Pancreas (tissue), 10 donors: ENCODE results near the gene ZNF574. TPM values are rescaled to one million over a fixed set of nuclear protein-coding genes. Genes with fewer than 3 reads are reported as not detected.

ENCODE experiments used
- ATAC-seq, 4 donors: fragments of 200-7000 bp; cut with Tn5 transposase; one replicate each; pipeline versions ENCODE4 v1.8.0 to v1.9.1; 2020; ENCODE audit warnings: mild to moderate bottlenecking in 4 of 4, moderate library complexity in 4 of 4
- DNase-seq, 6 donors: peaks; one replicate each; pipeline ENCODE4 v3.0.0-alpha.2; 2020
- FAIRE-seq: peaks from 2 replicates; lab custom pipeline; 2012; peaks lifted over from hg19 to GRCh38; lab: Jason Lieb, UNC
- H3K27ac ChIP-seq, 4 donors: fragments of 200-600 bp; sonication (generic); 1 replicate in 3 of 4; 2 replicates in 1 of 4; pipeline versions ENCODE4 v1.5.0 to v1.8.0; 2020
- H3K27me3 ChIP-seq, 4 donors: fragments of 200-600 bp; one replicate each; pipeline ENCODE4 v1.8.0; 2021
- H3K36me3 ChIP-seq, 3 donors: fragments of 200-600 bp; sonication (generic) in 1 of 3; one replicate each; pipeline versions ENCODE4 v1.5.0 to v1.8.0; 2020 to 2021
- H3K4me1 ChIP-seq, 3 donors: fragments of 200-600 bp; one replicate each; pipeline ENCODE4 v1.8.0; 2021
- H3K4me3 ChIP-seq, 4 donors: fragments of 200-600 bp; sonication (generic) in 2 of 4; one replicate each; pipeline versions ENCODE4 v1.5.0 to v1.8.0; 2020 to 2021
- H3K9me3 ChIP-seq, 4 donors: fragments of 200-600 bp; one replicate each; pipeline ENCODE4 v1.8.0; 2021
- WGBS, 2 donors: extraction: QIAGEN DNeasy Blood & Tissue Kit; methylation state at CpG; one replicate each; pipeline ENCODE4 v1.1.7; 2013; 5-methylcytosine and 5-hydroxymethylcytosine counted together
- intact Hi-C, 3 donors: fragments of 100-400 bp; cut with DNase I; formaldehyde crosslinking; loops; one replicate each; pipeline versions ENCODE4 v1.11.1 to v1.14.2; 2022
- polyA plus RNA-seq, 2 donors: library from polyadenylated mRNA; stranded (reverse); fragments of 200-250 nt; gene quantifications; one replicate each; pipeline ENCODE4 v1.2.3, GENCODE V29; 2013
- total RNA-seq, 6 donors: library from RNA; stranded (reverse); fragmentation: NEBNext Ultra II Directional in 4 of 6; extraction: Animal tissue kit (Norgen Biotek cat#: 25700) in 4 of 6; gene quantifications; one replicate each; pipeline versions ENCODE4 v1.2.1 to v1.2.4, GENCODE V29; 2021 to 2023
- TF ChIP-seq, protein P1 (sequence below), 4 donors: fragments of 200-600 bp; sonication (generic) in 3 of 4; IDR thresholded peaks; one replicate each; pipeline versions ENCODE4 v1.5.0 to v1.8.0; 2021; ENCODE audit warnings: antibody characterized with exemption in 4 of 4
- donor health status: healthy with polysubstance abuse.
- donor health status: DM: no; HTN: no; CAD: no; lungs with moderate emphysema.
- donor health status: DM: no; HTN: no; CAD: no.
- donor health status: control.
- donor health status: control.
- donor health status: Bipolar disorder and iron deficiency.
- donor health status: DM: yes; HTN: yes; CAD: no.
- donor health status: DM: no; HTN: no; CAD: no.
- donor health status: DM: no; HTN: no; CAD: no.
- donor health status: DM: yes; HTN: yes; CAD: no.

ZNF574 gene
- total and polyA plus RNA-seq, 8 donors, result 3.9 to 8.5 (median 5.8) TPM

DNA sequence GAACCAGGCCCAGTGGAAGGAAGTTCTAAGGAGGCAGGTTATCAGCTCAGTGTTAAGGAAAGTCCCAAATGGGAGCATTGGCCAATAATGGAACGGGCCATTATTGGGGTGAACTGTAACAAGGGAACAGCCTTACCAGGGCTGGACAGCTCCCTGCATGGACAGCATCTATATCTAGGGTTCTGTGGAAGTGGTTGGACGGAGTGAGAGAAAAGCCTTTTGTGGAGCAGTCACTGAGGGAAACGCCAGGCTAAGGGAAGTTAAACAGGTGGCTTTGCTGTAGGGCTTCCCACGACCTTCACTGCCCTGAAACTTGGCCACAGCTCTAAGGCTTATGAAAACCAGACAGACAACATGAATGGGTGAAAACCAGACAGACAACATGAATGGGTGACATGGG is 39.3 kb downstream of the ZNF574 start:
- H3K9me3 ChIP-seq, result no peaks in the 10 kb centered on the region
- H3K36me3 ChIP-seq, result no peaks in the 10 kb centered on the region
- 16 to 18% methylated on average over 4 of the region's 4 CpGs for WGBS, 2 donors
- DNase-seq (peak in 5 of 6 donors; percentile 51 to 83 (median 78)), FAIRE-seq (no peak), ATAC-seq (peak; percentile 84 to 92 (median 86))
- intact Hi-C loops, result no loop called here
- H3K4me1 ChIP-seq, result peaks cover 14 to 28% (median 14%) of the 10 kb centered on the region in 3 donors
- peak overlapping the region; percentile 69 to 90 (median 78) for H3K27ac ChIP-seq
- no peak overlapping the region for H3K4me3 ChIP-seq
- no peaks in the 10 kb centered on the region for H3K27me3 ChIP-seq
- TF ChIP-seq, protein P1, sequence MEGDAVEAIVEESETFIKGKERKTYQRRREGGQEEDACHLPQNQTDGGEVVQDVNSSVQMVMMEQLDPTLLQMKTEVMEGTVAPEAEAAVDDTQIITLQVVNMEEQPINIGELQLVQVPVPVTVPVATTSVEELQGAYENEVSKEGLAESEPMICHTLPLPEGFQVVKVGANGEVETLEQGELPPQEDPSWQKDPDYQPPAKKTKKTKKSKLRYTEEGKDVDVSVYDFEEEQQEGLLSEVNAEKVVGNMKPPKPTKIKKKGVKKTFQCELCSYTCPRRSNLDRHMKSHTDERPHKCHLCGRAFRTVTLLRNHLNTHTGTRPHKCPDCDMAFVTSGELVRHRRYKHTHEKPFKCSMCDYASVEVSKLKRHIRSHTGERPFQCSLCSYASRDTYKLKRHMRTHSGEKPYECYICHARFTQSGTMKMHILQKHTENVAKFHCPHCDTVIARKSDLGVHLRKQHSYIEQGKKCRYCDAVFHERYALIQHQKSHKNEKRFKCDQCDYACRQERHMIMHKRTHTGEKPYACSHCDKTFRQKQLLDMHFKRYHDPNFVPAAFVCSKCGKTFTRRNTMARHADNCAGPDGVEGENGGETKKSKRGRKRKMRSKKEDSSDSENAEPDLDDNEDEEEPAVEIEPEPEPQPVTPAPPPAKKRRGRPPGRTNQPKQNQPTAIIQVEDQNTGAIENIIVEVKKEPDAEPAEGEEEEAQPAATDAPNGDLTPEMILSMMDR (IDR thresholded peaks at IDR 0.05), result no peak

DNA sequence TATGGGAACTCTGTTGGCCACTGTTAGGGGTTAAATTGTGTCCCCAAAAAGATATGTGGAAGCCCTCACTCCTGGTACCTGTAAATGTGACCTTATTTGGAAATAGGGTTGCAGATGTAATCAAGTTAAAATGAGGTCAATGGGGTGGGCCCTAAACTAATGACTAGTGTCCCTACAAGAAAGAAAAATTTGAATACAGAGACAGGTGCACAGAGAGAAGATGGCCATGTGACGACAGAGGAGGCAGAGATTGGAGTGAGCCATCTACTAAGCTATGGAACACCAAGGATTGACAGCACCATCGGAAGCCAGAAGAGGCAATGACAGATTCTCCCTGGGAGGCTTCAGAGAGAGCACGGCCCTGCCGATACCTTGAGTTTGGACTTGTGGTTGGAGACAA is 39.7 kb downstream of the ZNF574 start:
- H3K27me3 ChIP-seq, result no peaks in the 10 kb centered on the region
- peak in 3 of 4 donors; percentile 17 to 37 (median 26) for ATAC-seq
- peaks cover 14 to 28% (median 14%) of the 10 kb centered on the region in 3 donors for H3K4me1 ChIP-seq
- H3K4me3 ChIP-seq, result no peak overlapping the region
- H3K9me3 ChIP-seq, result no peaks in the 10 kb centered on the region
- H3K36me3 ChIP-seq, result no peaks in the 10 kb centered on the region
- intact Hi-C loops, result no loop called here
- no peak for FAIRE-seq
- TF ChIP-seq, protein P1 (IDR thresholded peaks at IDR 0.05), result no peak
- peak overlapping the region in 3 of 4 donors; percentile 74 to 90 (median 82) for H3K27ac ChIP-seq
- WGBS, 2 donors, result 60 to 71% methylated on average over 4 of the region's 4 CpGs
- DNase-seq, result peak in 1 of 6 donors; percentile 3

DNA sequence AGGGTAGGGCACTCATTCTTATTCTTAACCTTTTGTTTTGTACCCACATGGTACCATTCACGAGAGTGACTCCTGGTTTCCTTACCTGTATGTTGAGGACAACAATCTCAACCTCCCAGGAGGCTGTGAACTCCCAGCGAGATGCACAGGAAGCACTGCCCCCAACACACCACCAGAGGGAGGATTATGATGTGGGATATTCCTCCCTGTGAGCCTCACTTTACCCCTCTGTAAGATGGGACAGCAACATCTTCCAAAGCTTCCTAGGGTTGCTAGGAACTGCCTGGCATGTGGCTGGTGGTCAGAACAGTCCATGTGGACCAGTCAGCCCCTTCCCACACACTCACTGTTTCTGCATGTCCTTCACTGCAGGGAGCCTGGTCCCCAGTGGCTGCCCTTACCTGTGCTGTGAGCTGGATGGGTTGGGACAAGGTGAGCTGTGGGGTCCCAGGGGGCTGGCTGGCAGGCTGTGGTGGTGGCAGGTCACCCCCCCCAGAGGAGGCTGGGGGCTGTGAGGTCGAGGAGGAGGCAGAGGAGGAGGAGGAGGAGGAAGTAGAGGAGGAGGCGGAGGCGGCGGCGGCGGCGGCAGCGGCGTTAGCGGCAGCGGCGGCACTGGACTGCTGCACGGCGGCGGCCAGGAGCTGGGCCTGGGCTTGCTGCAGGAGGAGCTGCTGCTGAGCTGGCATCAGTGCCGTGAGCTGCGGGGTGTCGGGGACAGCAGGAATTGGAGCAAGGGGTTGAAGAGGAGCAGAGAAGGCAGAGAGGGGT is 40.5 kb downstream of the ZNF574 start:
- Histone ChIP-seq H3K27ac (peak overlapping the region in 3 of 4 donors; percentile 74 to 90 (median 82)), H3K4me3 (no peak overlapping the region), H3K36me3 (no peaks in the 10 kb centered on the region), H3K4me1 (peaks cover 14 to 28% (median 14%) of the 10 kb centered on the region in 3 donors), H3K9me3 (no peaks in the 10 kb centered on the region), H3K27me3 (no peaks in the 10 kb centered on the region)
- 92 to 94% methylated on average over 20 of the region's 20 CpGs for WGBS, 2 donors
- intact Hi-C loops, result no loop called here
- ATAC-seq, result no peak
- DNase-seq, result peak in 1 of 6 donors; percentile 64
- TF ChIP-seq, protein P1 (IDR thresholded peaks at IDR 0.05), result no peak
- no peak for FAIRE-seq

DNA sequence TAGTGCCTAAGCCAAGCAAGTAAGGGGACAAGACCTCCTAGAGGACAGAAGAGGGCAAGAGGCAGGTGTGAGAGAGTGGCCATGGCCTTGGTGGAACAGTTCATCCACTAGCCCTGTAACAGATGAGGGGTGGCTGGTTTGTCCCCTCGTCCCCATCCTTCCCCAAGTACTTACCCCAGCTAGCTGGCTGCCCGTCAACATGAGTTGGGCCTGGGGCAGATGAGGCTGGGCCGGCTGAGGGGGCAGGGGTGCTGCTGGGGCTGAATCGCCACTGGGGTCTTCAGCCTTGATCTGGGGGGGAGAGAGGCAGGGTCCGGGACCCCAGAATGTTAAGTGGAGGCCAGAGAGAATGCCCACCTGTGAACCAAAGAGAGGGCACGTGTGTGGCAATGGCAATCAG is 41.1 kb downstream of the ZNF574 start:
- ATAC-seq (no peak), FAIRE-seq (no peak), DNase-seq (no peak)
- H3K27me3 ChIP-seq, result no peaks in the 10 kb centered on the region
- H3K4me1 ChIP-seq, result peaks cover 14 to 28% (median 14%) of the 10 kb centered on the region in 3 donors
- no peak overlapping the region for H3K4me3 ChIP-seq
- WGBS, 2 donors, result 88 to 95% methylated on average over 6 of the region's 6 CpGs
- H3K36me3 ChIP-seq, result no peaks in the 10 kb centered on the region
- intact Hi-C loops, result no loop called here
- TF ChIP-seq, protein P1 (IDR thresholded peaks at IDR 0.05), result no peak
- no peaks in the 10 kb centered on the region for H3K9me3 ChIP-seq
- H3K27ac ChIP-seq, result no peak overlapping the region
